ENCODE measurements around the gene MRPS16.

- no peak for TF ChIP-seq CTCF (IDR thresholded peaks at IDR 0.05)
- no peak for TF ChIP-seq POLR2A (IDR thresholded peaks at IDR 0.05)
Observed at GRCh38 chr10:73211106-73211811, 41.2 kb downstream of the MRPS16 start.
